A549 treated with GW870086 at 1 μM for 4 hours (cell line): Measurements from ENCODE around the gene NDST1. TPM values are rescaled to one million over a fixed set of nuclear protein-coding genes. Genes with fewer than 3 reads are reported as not detected.

Experiments
- total RNA-seq: library from RNA; stranded (reverse); fragments of 200-300 nt; extraction: Qiagen RNA extraction; gene quantifications from 5 replicates; pipeline ENCODE4 v1.2.3, GENCODE V29; 2022; ENCODE audit warnings: low read depth

The NDST1 gene
- total RNA-seq: 50.4 to 70.1 TPM (median 62.6 TPM) in 5 replicates

GRCh38 chr5:150507474-150508276 is at the start of gene NDST1:
Gene NDST1 (plus strand): TSS chr5:150508131. CDS start chr5:150521255, 13,124 bp downstream.

Other genes starting within 250 kb of the NDST1 start
- gene CAMK2A, start 218.4 kb upstream of the NDST1 start, total RNA-seq: 0.64 to 0.97 TPM (median 0.89 TPM) in 5 replicates
- 28.6 to 39.5 TPM (median 34.0 TPM) in 5 replicates for gene ARSI, start 205.2 kb upstream of the NDST1 start, total RNA-seq
- gene TCOF1, start 150.4 kb upstream of the NDST1 start, total RNA-seq: 62.5 to 82.0 TPM (median 74.3 TPM) in 5 replicates
- 0.12 TPM in 1 of 5 replicates, not detected in the others for gene CD74, start 95.2 kb upstream of the NDST1 start, total RNA-seq
- gene RPS14, start 58.4 kb upstream of the NDST1 start, total RNA-seq: 2,853 to 3,429 TPM (median 2,971 TPM) in 5 replicates
- 23.1 to 29.9 TPM (median 28.6 TPM) in 5 replicates for gene SYNPO, start 132.5 kb downstream of the NDST1 start, total RNA-seq
- gene MYOZ3, start 153.1 kb downstream of the NDST1 start, total RNA-seq: 0.06 to 0.22 TPM in 2 of 5 replicates, not detected in the others
- gene RBM22, start 192.9 kb downstream of the NDST1 start, total RNA-seq: 44.4 to 48.9 TPM (median 47.4 TPM) in 5 replicates